Rectal smooth muscle tissue (tissue), 1 donor: ENCODE measurements around the gene ADGRL1.

Experiments
- H3K27ac ChIP-seq: one replicate; pipeline ENCODE4 v1.7.0; 2013; ENCODE audit warnings: low read depth, low read length, inconsistent platforms
- H3K27me3 ChIP-seq: one replicate; pipeline ENCODE4 v1.7.0; 2013; ENCODE audit warnings: low read length; ENCODE audit not compliant: control insufficient read depth, insufficient read depth
- H3K36me3 ChIP-seq: one replicate; pipeline ENCODE4 v1.7.0; 2013; ENCODE audit warnings: low read length; ENCODE audit not compliant: control insufficient read depth, insufficient read depth
- H3K4me1 ChIP-seq: one replicate; pipeline ENCODE4 v1.7.0; 2013; ENCODE audit warnings: low read length; ENCODE audit not compliant: control insufficient read depth, insufficient read depth
- H3K4me3 ChIP-seq: one replicate; pipeline ENCODE4 v1.7.0; 2013; ENCODE audit warnings: low read length
- H3K9ac ChIP-seq: one replicate; pipeline ENCODE4 v1.7.0; 2013; ENCODE audit warnings: low read length

ADGRL1 gene

DNA sequence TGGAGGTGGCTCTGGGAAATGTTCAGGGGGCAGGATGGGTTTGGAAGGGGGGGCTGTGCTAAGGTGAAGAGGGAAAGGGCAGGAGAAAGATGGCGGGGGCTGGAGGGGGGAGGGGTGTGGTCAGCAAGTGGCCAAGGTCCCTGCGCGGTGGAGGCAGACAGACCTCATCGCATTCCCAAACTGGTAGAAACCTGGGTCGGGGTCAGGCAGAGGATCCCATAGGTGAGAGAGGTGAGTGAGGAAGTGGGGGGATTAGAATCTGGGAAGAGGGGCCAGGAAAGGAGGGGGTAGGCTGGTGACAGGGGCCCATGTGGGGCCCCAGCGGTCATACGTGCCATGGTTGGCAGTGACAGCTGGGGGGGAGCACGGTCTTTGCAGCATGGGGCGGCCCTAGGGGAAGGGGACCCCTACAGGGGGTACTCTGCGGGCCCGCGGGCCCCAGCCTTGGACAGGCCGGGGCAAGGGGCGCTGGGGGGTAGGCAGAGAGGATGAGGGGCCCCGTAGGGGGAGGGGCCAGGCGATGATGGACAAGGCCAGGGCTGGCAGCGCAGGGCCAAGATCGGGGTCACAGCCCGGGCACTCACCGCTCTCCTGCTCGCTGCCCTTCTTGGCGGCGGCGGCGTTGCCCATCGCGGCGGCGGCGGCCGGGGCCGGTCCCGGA is 88.9 kb downstream of the ADGRL1 start:
- peaks cover 33% of the 10 kb centered on the region for H3K4me1 ChIP-seq
- peak overlapping the region; percentile 13 for H3K9ac ChIP-seq
- H3K27me3 ChIP-seq = no peaks in the 10 kb centered on the region
- peak overlapping the region; percentile 63 for H3K27ac ChIP-seq
- H3K36me3 ChIP-seq = no peaks in the 10 kb centered on the region
- H3K4me3 ChIP-seq = peak overlapping the region; percentile 74

DNA sequence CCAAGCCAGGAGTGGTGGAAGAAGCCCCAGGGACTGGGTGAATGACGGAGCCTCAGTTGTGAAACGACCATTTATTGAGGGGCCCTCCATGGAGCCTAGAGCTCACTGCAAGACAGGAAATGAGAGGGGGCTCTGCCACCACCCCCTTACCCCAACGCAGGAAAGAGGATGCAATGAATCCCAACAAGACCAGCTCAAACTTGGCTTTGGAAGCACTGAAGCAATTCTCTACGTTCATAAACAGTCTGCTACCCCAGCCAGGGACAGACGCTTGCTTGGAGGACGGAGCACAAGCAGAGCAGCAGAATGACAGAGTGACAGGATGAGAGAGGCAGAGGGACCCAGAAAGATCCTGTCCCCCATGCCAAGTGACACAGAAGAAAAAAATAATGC is 89.4 kb downstream of the ADGRL1 start:
- Histone ChIP-seq H3K9ac (peak overlapping the region; percentile 13), H3K4me1 (peaks cover 33% of the 10 kb centered on the region), H3K36me3 (no peaks in the 10 kb centered on the region), H3K27me3 (no peaks in the 10 kb centered on the region), H3K27ac (peak overlapping the region; percentile 28), H3K4me3 (peak overlapping the region; percentile 74)

DNA sequence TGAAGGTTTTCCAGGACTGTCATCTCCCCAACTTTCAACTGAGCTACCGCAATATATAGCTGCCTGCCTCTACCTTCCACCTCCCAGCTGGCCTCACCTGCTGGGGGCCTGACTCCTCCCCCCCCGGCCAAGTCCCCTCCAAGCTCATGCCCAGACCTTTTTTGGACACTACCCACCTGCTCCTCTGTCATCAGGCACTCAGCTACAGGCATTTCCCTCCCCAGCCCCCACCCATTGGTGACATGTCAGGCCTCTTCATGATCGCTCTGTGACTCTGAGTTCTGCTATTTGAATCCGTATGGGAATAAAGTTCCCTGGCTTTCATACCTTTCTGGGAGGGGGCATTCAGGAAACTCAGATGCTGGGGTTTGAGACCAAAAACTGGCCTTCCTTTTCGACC is 90.2 kb downstream of the ADGRL1 start:
- no peak overlapping the region for H3K27ac ChIP-seq

DNA sequence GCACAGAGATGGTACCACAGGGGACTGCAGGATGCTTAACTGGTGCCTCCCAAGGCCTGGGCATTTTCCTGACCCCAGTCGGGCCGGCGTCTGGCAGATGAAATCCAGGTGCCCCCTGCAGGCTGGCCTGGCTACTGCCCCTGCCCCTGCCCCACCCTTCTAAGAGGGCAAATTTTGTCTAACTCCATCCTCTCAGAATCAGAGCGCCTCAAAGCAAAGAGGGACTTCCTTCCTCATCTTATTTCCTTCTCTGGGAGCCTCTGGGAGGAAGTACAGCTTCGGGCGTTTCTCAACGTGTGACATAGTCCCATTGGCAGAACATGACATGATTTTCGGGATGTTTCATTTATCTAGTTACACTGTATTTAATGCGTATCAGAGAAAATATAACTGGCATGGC is 91.1 kb downstream of the ADGRL1 start:
- H3K27ac ChIP-seq = no peak overlapping the region
- H3K4me3 ChIP-seq = no peak overlapping the region
- H3K9ac ChIP-seq = no peak overlapping the region
- H3K36me3 ChIP-seq = no peaks in the 10 kb centered on the region
- H3K27me3 ChIP-seq = no peaks in the 10 kb centered on the region
- peaks cover 33% of the 10 kb centered on the region for H3K4me1 ChIP-seq

More for the DNA sequence above, 90.2 kb downstream of the ADGRL1 start:
- Histone ChIP-seq H3K27me3 (no peaks in the 10 kb centered on the region), H3K4me3 (no peak overlapping the region), H3K4me1 (peaks cover 33% of the 10 kb centered on the region), H3K36me3 (no peaks in the 10 kb centered on the region), H3K9ac (no peak overlapping the region)

DNA sequence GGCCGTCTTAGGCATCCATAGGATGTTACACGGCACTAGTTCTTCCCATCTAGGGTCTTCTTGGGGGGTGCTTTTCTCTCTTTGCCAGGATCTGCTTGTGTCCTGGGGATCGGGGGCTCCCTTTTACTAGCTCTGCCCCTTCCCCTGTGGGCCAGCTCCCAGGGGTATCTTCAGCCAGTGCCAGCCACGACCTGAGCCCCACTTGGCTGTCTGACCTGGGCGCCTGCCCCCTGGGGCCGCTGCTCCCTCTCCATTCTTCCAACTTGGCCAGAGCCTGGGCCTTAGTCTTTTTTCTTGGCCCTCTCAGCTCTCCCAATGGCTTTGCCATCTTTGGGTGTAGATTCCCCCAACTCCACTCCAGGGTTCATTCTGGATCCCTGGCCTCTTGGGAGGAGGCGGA is 91.5 kb downstream of the ADGRL1 start:
- Histone ChIP-seq H3K4me1 (peaks cover 33% of the 10 kb centered on the region), H3K27me3 (no peaks in the 10 kb centered on the region), H3K4me3 (no peak overlapping the region), H3K9ac (no peak overlapping the region), H3K36me3 (no peaks in the 10 kb centered on the region), H3K27ac (no peak overlapping the region)

DNA sequence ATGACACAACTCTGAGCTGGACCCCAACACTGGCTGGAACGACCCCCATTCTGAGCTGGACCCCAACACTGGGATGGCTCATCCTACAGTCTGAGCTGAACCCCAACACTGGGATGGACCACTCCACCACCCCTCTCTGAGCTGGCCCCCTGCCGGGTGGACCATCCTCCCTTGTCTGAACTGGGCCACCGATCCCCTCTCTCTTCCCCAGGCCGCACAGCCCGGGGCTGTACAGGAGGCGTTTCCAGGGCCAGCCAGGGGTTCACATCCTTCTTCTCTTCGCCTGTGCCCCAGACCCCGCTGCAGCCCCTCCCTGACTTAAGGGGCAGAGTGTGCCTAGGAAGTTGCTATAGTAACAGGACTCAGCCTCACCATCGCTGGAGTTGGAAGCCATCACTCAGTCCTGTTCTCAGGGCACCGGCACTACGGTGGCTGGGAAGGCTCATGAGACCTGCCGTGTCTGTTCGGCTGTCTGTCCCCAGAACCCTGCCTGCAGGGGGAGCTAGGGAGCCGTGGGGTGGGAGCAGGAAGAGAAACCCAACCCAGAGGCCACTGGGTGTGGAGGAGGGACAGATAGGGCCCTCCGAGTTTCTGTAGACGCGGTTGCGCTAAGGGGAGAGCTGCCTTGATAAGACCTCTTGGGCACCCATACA is 92.1 kb downstream of the ADGRL1 start:
- H3K9ac ChIP-seq = no peak overlapping the region
- peaks cover 29% of the 10 kb centered on the region for H3K4me1 ChIP-seq
- H3K4me3 ChIP-seq = no peak overlapping the region
- H3K27ac ChIP-seq = peak overlapping the region; percentile 68
- no peaks in the 10 kb centered on the region for H3K36me3 ChIP-seq
- H3K27me3 ChIP-seq = no peaks in the 10 kb centered on the region

DNA sequence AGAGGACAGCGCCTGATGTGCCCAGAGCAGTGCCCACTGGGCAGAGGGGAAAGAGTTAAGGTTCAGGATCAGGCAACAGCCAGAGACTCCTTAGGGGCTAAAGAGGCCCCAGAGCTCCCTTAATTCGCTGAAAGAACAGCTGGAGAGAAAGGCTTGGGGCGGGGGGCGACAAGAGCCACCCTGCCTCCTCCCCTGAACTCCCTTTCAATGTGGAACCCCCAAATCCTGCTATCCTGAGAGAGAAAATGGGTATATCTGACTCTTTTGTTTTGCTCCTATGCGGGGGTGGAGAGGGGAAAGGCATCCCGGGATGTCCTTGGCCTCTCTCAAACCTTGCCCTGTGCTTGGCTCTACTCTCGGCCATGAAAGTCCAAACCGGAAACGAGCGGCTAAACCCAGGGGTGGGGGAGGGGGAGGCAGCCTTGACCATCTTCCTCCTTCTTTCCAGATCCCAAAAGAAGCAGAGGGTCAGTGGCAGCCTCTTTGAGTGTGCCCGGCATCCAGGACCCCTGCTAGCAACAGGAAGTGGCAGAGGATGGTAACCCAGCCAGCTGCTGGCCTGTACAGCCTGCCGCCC is 93.1 kb downstream of the ADGRL1 start:
- H3K27ac ChIP-seq = peak overlapping the region; percentile 68
- peaks cover 24% of the 10 kb centered on the region for H3K4me1 ChIP-seq
- H3K27me3 ChIP-seq = no peaks in the 10 kb centered on the region
- no peaks in the 10 kb centered on the region for H3K36me3 ChIP-seq
- no peak overlapping the region for H3K9ac ChIP-seq
- H3K4me3 ChIP-seq = peak overlapping the region; percentile 29

DNA sequence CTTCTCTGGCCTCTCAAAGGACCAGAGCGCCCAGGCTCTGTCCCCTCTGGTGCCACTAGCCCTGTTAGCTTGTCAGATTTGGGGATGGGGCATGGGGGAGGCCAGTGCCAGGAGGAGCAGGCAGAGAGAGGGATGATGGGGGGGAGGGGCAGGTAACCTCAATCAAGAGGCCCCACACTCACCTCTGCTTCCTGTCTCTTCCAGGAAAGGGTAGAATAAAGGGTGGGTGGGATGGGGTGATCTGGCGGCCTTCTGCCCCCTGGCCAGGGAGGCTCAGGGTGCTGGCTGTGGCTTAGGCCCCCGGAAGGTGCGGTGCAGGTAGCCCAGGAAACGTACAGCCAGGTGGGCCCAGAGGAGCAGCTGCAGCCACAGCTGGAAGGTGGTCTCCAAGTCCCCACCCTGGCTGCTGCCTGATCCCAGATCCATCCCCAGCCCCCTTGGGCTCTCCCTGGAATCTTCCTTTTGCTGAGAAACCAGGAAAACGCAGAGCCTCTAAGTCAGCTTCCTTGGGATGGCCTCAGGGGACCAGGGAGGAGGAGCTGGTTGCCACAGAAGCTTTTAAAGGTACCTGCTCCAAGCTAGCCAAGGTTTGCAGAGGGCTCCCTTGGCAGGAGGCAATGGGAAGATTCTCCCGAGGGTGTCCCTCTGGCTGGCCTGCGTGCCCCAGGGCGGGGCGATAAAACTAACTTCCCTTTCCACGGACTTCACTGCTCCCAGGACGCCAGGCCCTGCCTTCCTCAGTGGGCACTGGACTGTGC is 93.7 kb downstream of the ADGRL1 start:
- Histone ChIP-seq H3K36me3 (no peaks in the 10 kb centered on the region), H3K4me1 (peaks cover 30% of the 10 kb centered on the region), H3K27ac (peak overlapping the region; percentile 68), H3K9ac (no peak overlapping the region), H3K27me3 (no peaks in the 10 kb centered on the region), H3K4me3 (peak overlapping the region; percentile 29)

DNA sequence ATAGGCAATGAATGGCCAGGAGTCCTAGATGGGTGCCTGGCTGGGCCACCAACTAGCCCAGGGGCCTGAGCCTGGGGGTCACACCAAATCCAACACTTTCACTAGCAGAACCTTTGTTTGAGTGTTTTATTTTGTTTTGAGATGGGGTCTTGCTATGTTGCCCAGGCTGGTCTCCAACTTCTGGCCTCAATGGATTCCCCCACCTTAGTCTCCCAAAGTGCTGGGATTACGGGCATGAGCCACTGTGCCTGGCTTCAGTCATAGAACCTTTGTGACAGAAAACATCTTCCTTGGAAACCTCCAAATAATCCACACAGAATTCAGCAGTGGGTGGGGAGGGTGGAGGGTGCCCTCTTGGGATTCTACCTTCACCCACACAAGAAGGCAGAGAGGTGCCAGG is 94.5 kb downstream of the ADGRL1 start:
- no peak overlapping the region for H3K27ac ChIP-seq
- H3K9ac ChIP-seq = no peak overlapping the region
- H3K36me3 ChIP-seq = peaks cover 2% of the 10 kb centered on the region
- H3K4me1 ChIP-seq = peaks cover 29% of the 10 kb centered on the region
- H3K4me3 ChIP-seq = no peak overlapping the region
- H3K27me3 ChIP-seq = no peaks in the 10 kb centered on the region

DNA sequence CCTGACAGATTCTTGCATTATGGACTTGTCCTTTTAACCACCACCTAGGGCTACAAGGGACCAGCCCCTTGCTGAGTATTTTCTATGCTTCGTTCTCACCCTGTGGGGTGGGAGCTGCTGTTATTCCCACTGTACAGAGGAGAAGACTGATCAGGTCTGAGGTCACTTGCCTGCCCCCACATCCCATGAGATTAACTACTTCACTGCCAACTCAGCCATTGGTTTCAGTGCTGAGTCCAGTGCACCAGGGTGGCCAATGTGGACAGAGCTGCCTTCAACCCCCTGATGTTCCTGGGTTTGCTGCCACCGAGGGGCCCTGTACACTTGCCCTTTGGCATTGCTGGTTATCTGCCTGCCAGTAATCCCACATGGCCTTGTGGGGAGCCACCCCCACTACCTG is 95.3 kb downstream of the ADGRL1 start:
- H3K27me3 ChIP-seq = no peaks in the 10 kb centered on the region
- H3K4me3 ChIP-seq = no peak overlapping the region
- H3K36me3 ChIP-seq = peaks cover 7% of the 10 kb centered on the region
- H3K27ac ChIP-seq = no peak overlapping the region
- no peak overlapping the region for H3K9ac ChIP-seq
- peaks cover 22% of the 10 kb centered on the region for H3K4me1 ChIP-seq

DNA sequence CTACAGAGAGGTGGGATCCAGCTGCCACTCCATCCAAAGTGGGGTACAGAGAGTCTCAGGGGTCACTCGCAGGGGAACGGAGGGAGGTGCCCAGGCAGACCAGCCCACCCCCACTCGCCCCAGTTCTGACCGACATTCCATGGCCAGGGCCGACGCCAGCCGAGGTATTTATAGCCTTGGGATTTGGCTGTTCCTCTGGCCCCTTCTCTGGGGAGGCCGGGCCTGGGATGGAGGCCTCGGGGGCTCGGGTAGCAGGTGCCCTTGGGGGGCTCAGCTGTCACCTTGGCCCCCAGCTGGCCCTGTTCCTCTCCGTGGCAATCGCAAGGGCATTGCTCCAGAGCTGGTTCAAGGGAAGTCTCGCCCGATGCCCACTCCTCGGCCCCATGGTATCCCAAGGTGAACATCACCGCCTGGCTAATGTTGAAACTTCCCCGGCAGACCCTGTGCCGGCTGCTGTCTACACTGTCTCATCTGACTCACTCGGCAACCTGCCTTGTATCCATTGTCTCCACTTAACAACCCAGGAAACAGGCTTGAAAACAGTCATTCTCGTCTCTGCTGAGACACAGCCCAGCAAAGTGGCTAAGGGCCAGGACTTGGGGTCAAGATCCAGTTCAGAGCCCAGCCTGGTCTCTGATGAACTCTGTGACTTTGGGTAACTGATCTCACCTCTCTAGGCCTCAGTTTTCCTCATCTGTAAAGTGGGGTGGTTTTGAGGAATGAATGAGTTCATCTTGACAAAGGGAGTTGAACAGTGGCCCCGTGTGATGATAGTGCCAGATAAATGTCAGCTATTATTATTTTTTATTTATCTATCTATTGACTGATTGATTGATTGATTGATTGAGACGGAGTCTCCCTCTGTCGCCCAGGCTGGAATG is 98.1 kb downstream of the ADGRL1 start:
- H3K27me3 ChIP-seq = no peaks in the 10 kb centered on the region
- peaks cover 12% of the 10 kb centered on the region for H3K4me1 ChIP-seq
- H3K9ac ChIP-seq = no peak overlapping the region
- no peak overlapping the region for H3K4me3 ChIP-seq
- peaks cover 10% of the 10 kb centered on the region for H3K36me3 ChIP-seq
- peak overlapping the region; percentile 75 for H3K27ac ChIP-seq

DNA sequence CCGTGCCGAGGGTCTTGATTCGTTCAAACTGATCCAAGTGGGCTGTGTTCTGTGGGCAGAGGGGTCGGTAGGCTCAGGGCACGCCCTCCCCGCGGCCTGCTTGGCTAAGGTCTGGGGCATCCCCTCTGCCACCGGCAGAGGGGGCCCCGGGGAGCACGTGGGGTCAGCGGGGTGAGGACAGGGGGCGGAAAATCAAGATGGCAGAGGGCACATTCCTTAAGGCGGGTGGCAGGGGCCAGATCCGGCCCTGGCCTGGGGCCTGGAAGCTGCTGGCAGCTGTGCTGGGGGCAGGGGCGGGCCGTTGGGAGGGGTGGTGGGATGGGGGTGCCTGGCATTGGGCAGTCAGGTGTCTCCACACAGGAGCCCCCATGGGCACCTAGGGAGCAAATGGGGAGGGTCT is 99.1 kb downstream of the ADGRL1 start:
- no peak overlapping the region for H3K4me3 ChIP-seq
- no peaks in the 10 kb centered on the region for H3K27me3 ChIP-seq
- peak overlapping the region; percentile 7 for H3K27ac ChIP-seq
- H3K36me3 ChIP-seq = peaks cover 10% of the 10 kb centered on the region
- no peak overlapping the region for H3K9ac ChIP-seq
- H3K4me1 ChIP-seq = peaks cover 8% of the 10 kb centered on the region
